Mesenchymal stem cell (in vitro differentiated cells and primary cell): ENCODE data around the gene UIMC1.
"Not testable (repeated sequence)": the region's sequence is repeated elsewhere in the genome, so short reads cannot be mapped to it uniquely, and the experiment has no call there.

Experiments used
- DNase-seq: peaks from one replicate; pipeline ENCODE4 v3.0.0-alpha.2; 2013
- H2AFZ ChIP-seq: one replicate; pipeline ENCODE4 v1.6.1; 2013; ENCODE audit warnings: low read depth, mild to moderate bottlenecking, control low read depth, inconsistent platforms, low read length, moderate library complexity
- H2AK5ac ChIP-seq: 2 replicates; pipeline ENCODE4 v1.6.1; 2013; ENCODE audit warnings: low read length, moderate library complexity, mild to moderate bottlenecking, inconsistent platforms; ENCODE audit not compliant: severe bottlenecking
- H2BK120ac ChIP-seq: one replicate; pipeline ENCODE4 v1.6.1; 2013; ENCODE audit warnings: low read depth, mild to moderate bottlenecking, inconsistent platforms, low read length, moderate library complexity
- H2BK12ac ChIP-seq, 2 experiments: one replicate each; pipeline ENCODE4 v1.6.1; 2013; ENCODE audit warnings: inconsistent platforms in 2 of 2, low read length in 2 of 2, mild to moderate bottlenecking in 2 of 2, moderate library complexity in 2 of 2, control low read depth in 1 of 2
- H2BK15ac ChIP-seq: one replicate; pipeline ENCODE4 v1.6.1; 2013; ENCODE audit warnings: mild to moderate bottlenecking, low read depth, inconsistent platforms; ENCODE audit not compliant: poor library complexity, severe bottlenecking
- H2BK5ac ChIP-seq: 2 replicates; pipeline ENCODE4 v1.6.1; 2013; ENCODE audit warnings: low read depth, mild to moderate bottlenecking, low read length, control low read depth, inconsistent platforms; ENCODE audit not compliant: poor library complexity, severe bottlenecking
- H3K14ac ChIP-seq, 2 experiments: one replicate each; pipeline ENCODE4 v1.6.1; 2013; ENCODE audit warnings: inconsistent platforms in 2 of 2, low read length in 2 of 2, control low read depth in 1 of 2, mild to moderate bottlenecking in 1 of 2, moderate library complexity in 1 of 2
- H3K18ac ChIP-seq, 2 experiments: one replicate each; pipeline ENCODE4 v1.6.1; 2013; ENCODE audit warnings: inconsistent platforms in 2 of 2, low read length in 2 of 2, control low read depth in 1 of 2, low read depth in 1 of 2, mild to moderate bottlenecking in 1 of 2
- H3K23ac ChIP-seq, 2 experiments: one replicate each; pipeline ENCODE4 v1.6.1; 2013; ENCODE audit warnings: inconsistent platforms in 2 of 2, low read length in 2 of 2, mild to moderate bottlenecking in 2 of 2, moderate library complexity in 2 of 2, control low read depth in 1 of 2
- H3K27ac ChIP-seq: 2 replicates; pipeline ENCODE4 v1.5.1; 2013; ENCODE audit warnings: mild to moderate bottlenecking, moderate library complexity, low read length, control low read depth, inconsistent platforms; ENCODE audit not compliant: poor library complexity, severe bottlenecking
- H3K27me3 ChIP-seq, 2 experiments: 2 replicates each; pipeline versions ENCODE4 v1.6.1 to v1.7.0; 2013; ENCODE audit warnings: low read length in 2 of 2, mild to moderate bottlenecking in 2 of 2, moderate library complexity in 2 of 2, control low read depth in 1 of 2, inconsistent platforms in 1 of 2; ENCODE audit not compliant: control insufficient read depth in 1 of 2, insufficient read depth in 1 of 2
- H3K36me3 ChIP-seq, 2 experiments: 2 replicates each; pipeline versions ENCODE4 v1.6.1 to v1.7.0; 2013; ENCODE audit warnings: low read length in 2 of 2, control low read depth in 1 of 2, inconsistent platforms in 1 of 2, low read depth in 1 of 2, mild to moderate bottlenecking in 1 of 2; ENCODE audit not compliant: insufficient read depth in 2 of 2, control insufficient read depth in 1 of 2
- H3K4ac ChIP-seq, 2 experiments: one replicate each; pipeline ENCODE4 v1.6.1; 2013; ENCODE audit warnings: inconsistent platforms in 2 of 2, low read length in 2 of 2, mild to moderate bottlenecking in 2 of 2, moderate library complexity in 2 of 2, control low read depth in 1 of 2, low read depth in 1 of 2
- H3K4me1 ChIP-seq: 2 replicates; pipeline ENCODE4 v1.6.1; 2013; ENCODE audit warnings: low read depth, low read length, control low read depth; ENCODE audit not compliant: control insufficient read depth, insufficient read depth
- H3K4me2 ChIP-seq: 2 replicates; pipeline ENCODE4 v1.6.1; 2013; ENCODE audit warnings: low read length, mild to moderate bottlenecking, inconsistent platforms; ENCODE audit not compliant: poor library complexity, severe bottlenecking
- H3K4me3 ChIP-seq, 2 experiments: 2 replicates each; pipeline versions ENCODE4 v1.5.1 to v1.7.0; 2013; ENCODE audit warnings: low read length in 2 of 2, mild to moderate bottlenecking in 2 of 2, control low read depth in 1 of 2, low read depth in 1 of 2; ENCODE audit not compliant: insufficient read depth in 1 of 2
- H3K79me1 ChIP-seq: replicated peaks from 2 replicates; pipeline ENCODE4 v1.6.1; 2013; ENCODE audit warnings: mild to moderate bottlenecking, control low read depth, low read length, inconsistent platforms; ENCODE audit not compliant: poor library complexity, severe bottlenecking
- H3K9ac ChIP-seq: 2 replicates; pipeline ENCODE4 v1.7.0; 2013; ENCODE audit warnings: mild to moderate bottlenecking, low read length, moderate library complexity
- H3K9me3 ChIP-seq: 2 replicates; pipeline ENCODE4 v1.7.0; 2013; ENCODE audit warnings: mild to moderate bottlenecking, low read length; ENCODE audit not compliant: control insufficient read depth
- H4K8ac ChIP-seq: one replicate; pipeline ENCODE4 v1.6.1; 2013; ENCODE audit warnings: inconsistent platforms, mild to moderate bottlenecking, low read length, moderate library complexity
- H4K91ac ChIP-seq: one replicate; pipeline ENCODE4 v1.6.1; 2013; ENCODE audit warnings: mild to moderate bottlenecking, low read length, inconsistent platforms
- WGBS: methylation state at CpG from one replicate; pipeline ENCODE4 v1.1.7; 2013; ENCODE audit warnings: mixed read lengths; 5-methylcytosine and 5-hydroxymethylcytosine counted together

Gene UIMC1

GRCh38 chr5:176874198-176874780 lies 132.3 kb downstream of the UIMC1 start:
- no peak overlapping the region for H3K27ac ChIP-seq
- H3K9ac ChIP-seq = no peak overlapping the region
- H2BK120ac ChIP-seq = no peak overlapping the region
- peaks cover 35% of the 10 kb centered on the region for H3K4me1 ChIP-seq
- H4K91ac ChIP-seq = no peak overlapping the region
- H2BK15ac ChIP-seq = no peak overlapping the region
- no peak overlapping the region for H3K4ac ChIP-seq
- no peak overlapping the region for H3K18ac ChIP-seq
- peaks cover 0 to 50% of the 10 kb centered on the region in 2 experiments for H3K36me3 ChIP-seq
- no peak overlapping the region for H3K4me2 ChIP-seq
- H3K79me1 ChIP-seq = no peaks in the 10 kb centered on the region
- H3K4me3 ChIP-seq = no peak overlapping the region
- no peak overlapping the region for H2BK12ac ChIP-seq
- H3K14ac ChIP-seq = no peak overlapping the region
- 83% methylated on average over 20 of the region's 20 CpGs for WGBS
- no peak overlapping the region for H2AK5ac ChIP-seq
- no peak overlapping the region for H4K8ac ChIP-seq
- no peak overlapping the region for H2BK5ac ChIP-seq
- peaks cover 3 to 64% of the 10 kb centered on the region in 2 experiments for H3K27me3 ChIP-seq
- DNase-seq = no peak
- H3K9me3 ChIP-seq = no peaks in the 10 kb centered on the region
- H3K23ac ChIP-seq = no peak overlapping the region
- no peak overlapping the region for H2AFZ ChIP-seq

DNA sequence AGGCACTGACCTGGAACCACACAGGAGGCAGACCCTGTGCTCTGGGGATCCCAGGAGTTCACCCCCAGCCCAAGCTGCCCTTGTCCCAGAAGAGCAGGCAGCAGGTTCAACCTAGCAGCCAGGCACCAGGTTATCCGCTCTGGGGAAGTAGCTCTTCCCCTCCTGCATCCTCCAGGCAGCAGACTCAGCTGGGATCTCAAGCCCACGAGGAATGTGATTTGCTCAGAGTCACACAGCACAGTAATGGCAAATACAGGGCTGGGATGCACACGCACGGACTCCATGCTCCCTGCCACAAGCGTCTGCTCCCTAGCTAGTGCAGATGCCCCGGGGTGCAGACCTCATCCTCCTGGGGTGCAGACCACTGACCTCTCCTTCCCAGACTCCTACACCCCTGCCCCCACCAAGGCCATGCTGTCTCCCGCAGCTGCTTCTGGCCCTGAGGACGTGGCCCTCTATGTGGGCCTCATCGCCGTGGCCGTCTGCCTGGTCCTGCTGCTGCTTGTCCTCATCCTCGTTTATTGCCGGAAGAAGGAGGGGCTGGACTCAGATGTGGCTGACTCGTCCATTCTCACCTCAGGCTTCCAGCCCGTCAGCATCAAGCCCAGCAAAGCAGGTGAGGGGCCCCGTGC lies 132.9 kb downstream of the UIMC1 start:
- DNase-seq = no peak
- Histone ChIP-seq H2BK12ac (no peak overlapping the region), H3K4me2 (no peak overlapping the region), H2AK5ac (no peak overlapping the region), H3K79me1 (no peaks in the 10 kb centered on the region), H3K9me3 (no peaks in the 10 kb centered on the region), H3K36me3 (peaks cover 0 to 49% of the 10 kb centered on the region in 2 experiments), H3K18ac (no peak overlapping the region), H3K14ac (no peak overlapping the region), H4K8ac (no peak overlapping the region), H3K4me3 (no peak overlapping the region), H3K27me3 (peaks cover 3 to 61% of the 10 kb centered on the region in 2 experiments), H2BK120ac (no peak overlapping the region), H2BK5ac (no peak overlapping the region), H3K4me1 (peaks cover 40% of the 10 kb centered on the region), H2BK15ac (no peak overlapping the region), H3K4ac (no peak overlapping the region), H2AFZ (no peak overlapping the region), H4K91ac (no peak overlapping the region), H3K27ac (no peak overlapping the region), H3K23ac (no peak overlapping the region), H3K9ac (no peak overlapping the region)
- 77% methylated on average over 16 of the region's 16 CpGs for WGBS

GRCh38 chr5:176873011-176873410 lies 133.6 kb downstream of the UIMC1 start:
- H2BK12ac ChIP-seq, H4K91ac ChIP-seq, H3K14ac ChIP-seq, H3K4me3 ChIP-seq, H3K9ac ChIP-seq, H2BK5ac ChIP-seq, H3K18ac ChIP-seq, H2AFZ ChIP-seq, H2AK5ac ChIP-seq, DNase-seq, H3K79me1 ChIP-seq, H3K4me2 ChIP-seq, H2BK120ac ChIP-seq, H3K27ac ChIP-seq, H3K23ac ChIP-seq, H4K8ac ChIP-seq, H3K9me3 ChIP-seq, H3K4ac ChIP-seq, H2BK15ac ChIP-seq: not testable (repeated sequence)
- Histone ChIP-seq H3K36me3 (peaks cover 0 to 49% of the 10 kb centered on the region in 2 experiments), H3K4me1 (peaks cover 36% of the 10 kb centered on the region), H3K27me3 (peaks cover 3 to 61% of the 10 kb centered on the region in 2 experiments)
- WGBS = 75% methylated on average over 2 of the region's 2 CpGs

DNA sequence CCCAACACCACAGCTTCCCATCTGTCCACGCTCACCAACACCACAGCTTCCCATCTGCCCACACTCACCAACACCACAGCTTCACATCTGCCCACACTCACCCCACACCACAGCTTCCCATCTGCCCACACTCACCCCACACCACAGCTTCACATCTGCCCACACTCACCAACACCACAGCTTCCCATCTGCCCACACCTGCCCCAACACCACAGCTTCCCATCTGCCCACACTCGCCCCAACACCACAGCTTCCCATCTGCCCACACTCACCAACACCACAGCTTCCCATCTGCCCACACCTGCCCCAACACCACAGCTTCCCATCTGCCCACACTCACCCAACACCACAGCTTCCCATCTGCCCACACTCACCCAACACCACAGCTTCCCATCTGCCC lies 134.0 kb downstream of the UIMC1 start:
- not testable (repeated sequence) for H2AK5ac ChIP-seq, H3K9ac ChIP-seq, DNase-seq, H4K8ac ChIP-seq, H3K9me3 ChIP-seq, H2BK120ac ChIP-seq, H3K4me3 ChIP-seq, H2BK15ac ChIP-seq, H3K4ac ChIP-seq, H3K18ac ChIP-seq, H3K23ac ChIP-seq, H3K79me1 ChIP-seq, H2BK5ac ChIP-seq, H2AFZ ChIP-seq, H3K4me2 ChIP-seq, H3K14ac ChIP-seq, H3K27ac ChIP-seq, H4K91ac ChIP-seq, H2BK12ac ChIP-seq
- peaks cover 0 to 49% of the 10 kb centered on the region in 2 experiments for H3K36me3 ChIP-seq
- H3K27me3 ChIP-seq = peaks cover 3 to 58% of the 10 kb centered on the region in 2 experiments
- 70% methylated on average over 2 of the region's 2 CpGs for WGBS
- peaks cover 32% of the 10 kb centered on the region for H3K4me1 ChIP-seq
